Glomerular endothelial cell (primary cell): ENCODE results near the gene SPDEF. TPM values are rescaled to one million over a fixed set of nuclear protein-coding genes. Genes with fewer than 3 reads are reported as not detected.

Experiments used
- DNase-seq: peaks from one replicate; pipeline ENCODE4 v3.0.0-alpha.2; 2011; ENCODE audit warnings: low read depth, low spot score; ENCODE audit errors: extremely low read depth
- total RNA-seq: library from RNA; depleted of rRNA; stranded (reverse); fragments of >200 nt; gene quantifications from 2 replicates; pipeline ENCODE4 v1.2.3, GENCODE V29; 2015

SPDEF gene
- total RNA-seq, 1 donor from 2014 or later: not detected

- no peak for DNase-seq
These were observed 27.9 kb upstream of the SPDEF start for GRCh38 chr6:34583861-34584604.

DNA sequence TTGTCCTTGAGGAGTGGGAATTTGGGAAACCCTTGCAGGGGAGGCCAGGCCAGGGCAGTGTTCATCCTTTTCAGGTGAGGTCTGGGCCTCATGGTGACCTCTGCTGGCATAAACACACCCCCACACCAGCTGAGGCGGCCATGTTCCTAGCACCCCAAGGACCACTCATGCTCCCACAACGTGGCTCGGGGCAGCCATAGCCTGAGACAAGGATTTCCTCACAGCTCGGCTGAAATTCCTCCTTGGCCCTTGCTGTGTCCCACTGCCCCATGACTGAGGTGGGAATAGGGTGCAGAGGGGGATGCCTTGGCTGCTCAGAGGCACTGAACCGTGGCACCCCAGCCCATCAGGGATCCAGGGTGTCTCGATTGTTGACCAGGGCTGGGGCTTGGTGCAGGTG is 27.3 kb upstream of the SPDEF start:
- DNase-seq: no peak

- no peak for DNase-seq
These were observed 25.4 kb upstream of the SPDEF start for GRCh38 chr6:34581561-34581920.

GRCh38 chr6:34580707-34581560 is 24.8 kb upstream of the SPDEF start:
- DNase-seq: no peak

GRCh38 chr6:34578445-34579262 is 22.5 kb upstream of the SPDEF start:
- DNase-seq: no peak

DNA sequence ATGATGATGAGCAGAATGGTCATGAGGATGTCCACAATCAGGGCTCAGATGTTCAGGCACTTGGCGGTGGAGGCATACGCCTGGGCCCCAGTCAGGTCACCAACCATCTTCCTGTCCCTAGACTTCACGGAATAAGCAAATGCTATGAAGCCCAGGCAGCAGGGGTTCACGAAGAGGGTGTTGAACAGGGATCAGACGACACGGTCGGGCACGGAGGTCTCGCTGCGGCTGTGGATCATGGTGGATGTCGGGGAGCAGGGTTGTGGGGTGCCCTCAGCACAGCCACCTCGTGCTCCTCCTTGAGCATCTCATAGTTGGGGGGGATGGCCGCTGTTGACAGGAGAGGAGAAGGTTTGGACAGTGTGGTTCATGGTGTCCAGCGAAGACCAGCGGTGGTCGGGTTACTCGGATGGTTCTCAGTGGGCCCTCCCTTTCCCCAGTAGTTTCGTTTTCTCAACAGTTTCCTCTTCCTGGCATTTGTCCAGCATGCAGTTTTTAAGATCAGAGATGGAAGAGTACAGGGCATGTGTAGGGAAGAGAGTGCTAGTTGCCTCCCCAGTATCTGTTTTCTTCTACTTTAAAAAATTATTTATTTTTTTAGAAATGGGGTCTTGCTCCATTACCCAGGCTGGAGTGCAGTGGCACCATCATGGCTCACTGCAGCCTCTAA is 20.3 kb upstream of the SPDEF start:
- DNase-seq: no peak

DNA sequence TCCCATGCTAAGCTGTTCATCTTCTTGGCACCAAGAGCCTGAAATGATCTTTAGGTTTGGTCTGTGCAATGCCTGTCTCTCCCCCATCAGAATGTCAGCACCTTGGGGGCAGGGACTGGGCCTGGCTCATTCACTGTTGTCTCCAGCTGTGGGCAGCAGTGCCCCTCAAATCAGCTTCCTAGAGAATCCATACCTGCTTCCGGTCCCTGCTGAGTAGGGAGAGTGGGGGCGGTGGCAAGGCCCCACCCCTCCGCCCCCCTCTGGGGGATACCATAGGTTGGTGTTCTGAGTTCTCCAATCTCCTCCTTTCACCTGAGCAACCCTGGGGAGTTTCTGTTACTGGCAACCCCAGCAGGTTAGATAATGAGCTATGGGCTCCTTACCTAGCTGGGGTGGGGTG is 19.2 kb upstream of the SPDEF start:
- no peak for DNase-seq

GRCh38 chr6:34574647-34575293 is 18.6 kb upstream of the SPDEF start:
- DNase-seq: no peak

GRCh38 chr6:34573567-34574183 is 17.5 kb upstream of the SPDEF start:
- DNase-seq: no peak

GRCh38 chr6:34572585-34572984 is 16.5 kb upstream of the SPDEF start:
- DNase-seq: no peak

DNA sequence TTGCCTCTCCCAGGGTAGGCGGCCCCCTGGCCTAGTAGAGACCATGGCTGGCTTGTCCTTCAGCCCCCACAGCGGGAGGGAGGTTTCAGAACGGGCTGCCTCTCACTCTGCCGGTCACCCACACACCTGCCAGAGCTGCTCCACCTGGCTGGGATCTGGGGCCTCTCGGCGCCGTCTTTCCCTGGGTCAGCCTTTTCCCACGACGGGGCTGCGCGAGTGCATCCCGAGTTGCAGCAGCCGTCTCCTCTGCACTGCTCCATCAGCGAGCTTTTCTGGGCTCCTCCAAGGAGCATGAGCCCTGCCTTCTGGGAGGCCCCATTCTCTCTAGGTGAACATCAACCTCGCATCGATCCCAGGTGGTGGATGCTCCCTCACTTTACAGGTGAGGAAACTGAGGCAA is 15.9 kb upstream of the SPDEF start:
- no peak for DNase-seq

DNA sequence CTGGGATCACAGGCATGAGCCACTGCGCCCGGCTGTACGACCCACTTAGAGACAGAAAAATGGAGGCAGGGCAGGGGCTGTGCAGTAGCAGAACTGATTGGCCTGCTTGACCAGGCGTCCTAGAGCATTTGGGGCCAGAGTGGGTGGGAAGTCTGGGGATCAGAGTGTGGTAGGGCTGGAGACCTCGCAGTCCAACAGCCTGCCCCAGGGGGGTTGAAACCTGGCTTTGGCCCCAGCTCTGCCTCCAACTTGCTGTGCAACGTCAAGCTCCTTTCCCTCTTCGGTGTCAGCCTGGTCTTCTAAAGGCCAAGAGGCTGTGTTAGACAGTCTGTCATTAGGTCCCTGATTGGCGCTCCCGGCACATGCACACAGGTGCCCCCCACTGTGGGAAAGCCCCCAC is 15.3 kb upstream of the SPDEF start:
- DNase-seq: no peak

DNA sequence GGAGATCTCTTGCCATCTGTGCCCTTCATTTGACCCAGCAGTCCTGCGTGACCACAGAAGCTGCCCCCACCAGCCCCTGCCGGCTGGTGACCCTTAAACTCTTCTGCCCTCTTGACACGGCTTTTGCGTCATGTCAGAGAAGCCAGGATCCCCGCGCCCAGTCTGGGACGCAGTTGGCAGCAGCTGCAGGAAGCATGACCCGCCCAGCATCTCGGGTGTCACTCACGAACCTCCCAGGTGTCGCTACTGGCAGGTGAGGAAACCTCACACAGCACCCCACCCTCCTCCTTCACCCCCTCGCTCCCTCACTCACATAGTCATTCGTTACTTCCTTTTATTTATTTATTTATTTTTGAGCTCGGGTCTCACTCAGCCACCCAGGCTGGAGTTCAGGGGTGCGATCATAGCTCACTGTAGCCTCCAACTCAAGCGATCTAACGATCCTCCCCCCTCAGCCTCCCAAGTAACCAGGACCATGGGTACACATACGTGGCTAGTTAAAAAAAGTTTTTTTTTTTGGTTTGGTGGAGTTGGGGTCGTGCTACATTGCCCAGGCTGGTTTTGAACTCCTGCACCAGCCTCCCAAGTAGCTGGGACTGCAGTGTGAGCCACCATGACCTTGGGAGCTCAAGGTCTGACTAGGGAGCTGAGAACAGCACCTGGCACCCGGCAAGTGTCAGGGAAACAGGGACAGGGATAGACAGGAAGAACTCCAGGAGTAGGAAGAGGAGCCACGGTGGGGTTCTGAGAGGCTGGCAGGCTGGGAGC is 14.1 kb upstream of the SPDEF start:
- DNase-seq: no peak

DNA sequence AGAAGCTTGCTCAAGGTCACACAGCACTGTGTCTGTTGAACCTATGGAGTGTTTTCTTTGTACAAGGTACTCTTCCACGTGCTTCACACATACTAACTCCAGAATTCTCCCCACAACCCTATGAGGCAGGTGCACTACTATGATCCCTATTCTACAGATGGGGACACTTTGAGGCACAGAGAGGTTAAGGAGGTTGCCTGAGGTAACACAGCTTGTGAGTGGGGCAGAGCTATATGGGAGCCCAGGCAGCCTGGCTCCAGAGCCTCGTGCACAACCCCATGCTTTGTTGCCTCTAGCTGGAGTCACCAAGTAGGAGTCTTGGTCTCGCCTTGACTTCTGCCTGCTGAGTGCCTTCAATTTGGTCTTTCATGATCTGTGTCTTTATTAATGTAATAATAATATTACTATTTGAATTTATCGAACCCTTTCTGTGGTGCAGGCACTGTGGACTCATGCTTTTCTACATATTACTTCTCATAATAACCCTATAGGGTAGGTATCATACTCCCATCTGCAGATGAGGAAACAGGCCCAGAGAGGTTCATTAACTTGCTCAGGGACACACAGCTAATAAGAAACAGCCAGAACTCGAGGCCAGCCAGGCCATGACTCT is 13.3 kb upstream of the SPDEF start:
- no peak for DNase-seq

- DNase-seq: no peak
These were observed 12.4 kb upstream of the SPDEF start for GRCh38 chr6:34568341-34569201.

DNA sequence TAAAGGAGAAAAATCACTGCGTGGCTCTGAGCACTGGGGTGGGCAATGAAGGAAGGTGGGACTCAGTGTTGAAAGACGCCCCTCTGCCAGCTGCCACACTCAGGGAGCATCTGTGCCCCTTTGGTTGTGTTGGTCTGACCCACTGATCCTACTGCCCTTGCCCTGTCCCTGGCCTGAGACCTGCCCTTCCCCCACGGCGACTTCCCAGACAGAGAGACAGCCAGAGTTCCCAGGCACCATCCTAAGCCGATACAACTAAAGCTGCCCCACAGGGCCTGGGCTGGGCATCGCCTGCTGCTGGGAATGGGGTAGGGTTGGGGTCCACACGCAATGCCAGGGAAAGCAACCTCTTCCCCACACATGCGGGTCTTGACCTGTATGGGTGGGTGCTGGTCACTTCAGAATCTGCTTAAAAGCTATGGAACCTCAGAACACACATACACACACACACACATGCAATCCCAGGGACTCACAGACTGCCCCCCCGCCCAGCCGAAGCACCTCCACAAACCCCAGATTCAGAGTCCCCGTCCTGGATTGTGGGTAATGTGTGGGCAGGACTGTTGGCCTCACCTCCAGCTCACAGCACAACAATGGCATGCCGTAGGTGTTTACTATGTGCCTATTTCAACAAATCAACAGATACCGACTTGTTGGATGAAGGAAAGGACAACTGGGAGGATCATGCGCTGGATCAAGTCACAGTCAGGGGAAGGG is 10.9 kb upstream of the SPDEF start:
- no peak for DNase-seq

GRCh38 chr6:34565722-34566137 is 9.6 kb upstream of the SPDEF start:
- DNase-seq: no peak
